Measurements from ENCODE around the gene TFF3.

DNA sequence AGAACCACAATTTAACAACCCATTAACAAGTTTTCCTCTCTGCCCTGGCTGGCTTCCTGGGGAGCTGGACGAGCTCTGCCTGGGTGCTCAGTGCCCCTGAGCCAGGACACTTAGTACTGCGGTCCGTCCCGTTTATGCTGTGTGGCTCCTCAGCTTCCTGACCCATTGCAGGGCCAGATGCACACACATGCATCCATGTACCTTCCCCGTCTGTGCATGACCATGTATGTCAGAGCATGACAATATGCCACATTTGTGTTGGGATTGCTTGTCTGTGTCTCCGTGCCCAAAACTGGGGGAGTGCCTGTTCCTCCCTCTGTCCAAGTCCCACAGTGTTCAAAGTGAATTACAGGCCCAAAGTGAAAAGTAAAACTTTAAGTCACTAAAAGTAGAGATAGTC lies 9.7 kb upstream of the TFF3 start:
- TF ChIP-seq, protein P1, sequence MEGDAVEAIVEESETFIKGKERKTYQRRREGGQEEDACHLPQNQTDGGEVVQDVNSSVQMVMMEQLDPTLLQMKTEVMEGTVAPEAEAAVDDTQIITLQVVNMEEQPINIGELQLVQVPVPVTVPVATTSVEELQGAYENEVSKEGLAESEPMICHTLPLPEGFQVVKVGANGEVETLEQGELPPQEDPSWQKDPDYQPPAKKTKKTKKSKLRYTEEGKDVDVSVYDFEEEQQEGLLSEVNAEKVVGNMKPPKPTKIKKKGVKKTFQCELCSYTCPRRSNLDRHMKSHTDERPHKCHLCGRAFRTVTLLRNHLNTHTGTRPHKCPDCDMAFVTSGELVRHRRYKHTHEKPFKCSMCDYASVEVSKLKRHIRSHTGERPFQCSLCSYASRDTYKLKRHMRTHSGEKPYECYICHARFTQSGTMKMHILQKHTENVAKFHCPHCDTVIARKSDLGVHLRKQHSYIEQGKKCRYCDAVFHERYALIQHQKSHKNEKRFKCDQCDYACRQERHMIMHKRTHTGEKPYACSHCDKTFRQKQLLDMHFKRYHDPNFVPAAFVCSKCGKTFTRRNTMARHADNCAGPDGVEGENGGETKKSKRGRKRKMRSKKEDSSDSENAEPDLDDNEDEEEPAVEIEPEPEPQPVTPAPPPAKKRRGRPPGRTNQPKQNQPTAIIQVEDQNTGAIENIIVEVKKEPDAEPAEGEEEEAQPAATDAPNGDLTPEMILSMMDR (conservative IDR thresholded peaks at IDR 0.05 in 1 of 2, IDR thresholded peaks at IDR 0.05 in 1 of 2; ENCODE audit: low read depth in 1 of 2, low read length in 2 of 2), result no peak
- TF ChIP-seq EZH2 (IDR thresholded peaks at IDR 0.05; ENCODE audit: low read length, missing control alignments), result no peak
